ENCODE results near the gene C6orf62. TPM values are rescaled to one million over a fixed set of nuclear protein-coding genes. Genes with fewer than 3 reads are reported as not detected.

Gene C6orf62
- total and polyA plus RNA-seq, 2 experiments from 2014 or later = 66.7 to 79.9 TPM

- Histone ChIP-seq H3K4me2 (no peak overlapping the region), H3K27ac (ENCODE audit: low read depth) (no peak overlapping the region), H3K36me3 (ENCODE audit: insufficient read depth) (no peaks in the 10 kb centered on the region), H4K20me1 (replicated peaks; ENCODE audit: insufficient read depth) (no peaks in the 10 kb centered on the region), H3K27me3 (ENCODE audit: insufficient read depth) (no peaks in the 10 kb centered on the region), H3K9me2 (ENCODE audit: insufficient read depth) (peaks cover 6% of the 10 kb centered on the region), H3K4me1 (ENCODE audit: insufficient read depth) (peaks cover 4% of the 10 kb centered on the region; the same call in 1 of the 2 replicates), H3K79me2 (replicated peaks; ENCODE audit: insufficient read depth) (no peaks in the 10 kb centered on the region), H3K4me3 (no peak overlapping the region), H3F3A (replicated peaks; ENCODE audit: low read depth) (0 out of 2 replicates have a peak, but pooled peaks cover 2% of the 10 kb centered on the region), H2AFZ (no peak overlapping the region)
- peaks cover 1% of the 10 kb centered on the region for H3K27me3 Mint-ChIP-seq (ENCODE audit: insufficient read depth, low read depth, poor library complexity)
- ATAC-seq = no peak
- TF ChIP-seq ETS1 (IDR thresholded peaks at IDR 0.05) = no peak
- TF ChIP-seq REST (IDR thresholded peaks at IDR 0.05; ENCODE audit: unreplicated experiment) = no peak
- no peak for TF ChIP-seq ZNF114 (CRISPR knock-in tag; IDR thresholded peaks at IDR 0.05)
- no peak for TF ChIP-seq CREB1 (CRISPR knock-in tag; IDR thresholded peaks at IDR 0.05; ENCODE audit: low read depth)
- TF ChIP-seq ZNF462 (CRISPR knock-in tag; IDR thresholded peaks at IDR 0.05) = no peak
- no peak for TF ChIP-seq EZH2phosphoT487 (IDR thresholded peaks at IDR 0.05; ENCODE audit: unreplicated experiment)
- no peak for TF ChIP-seq NANOG (IDR thresholded peaks at IDR 0.05; ENCODE audit: borderline replicate concordance)
- TF ChIP-seq STAT1 (IDR thresholded peaks at IDR 0.05; ENCODE audit: unreplicated experiment) = no peak
- no peak for TF ChIP-seq ZNF331 (CRISPR knock-in tag; IDR thresholded peaks at IDR 0.05; ENCODE audit: low read depth)
- no peak for TF ChIP-seq JUNB (IDR thresholded peaks at IDR 0.05; ENCODE audit: unreplicated experiment)
- no peak for TF ChIP-seq EZH2 (IDR thresholded peaks at IDR 0.05; ENCODE audit: low read depth, unreplicated experiment)
- TF ChIP-seq CTCF (conservative IDR thresholded peaks at IDR 0.05; ENCODE audit: low read depth in 2 of 2) = no peak
- no peak for TF ChIP-seq POLR2AphosphoS5 (IDR thresholded peaks at IDR 0.05; ENCODE audit: low read depth)
- peaks cover 6% of the 10 kb centered on the region; the same call in 1 of the 3 replicates for H3K9me3 Mint-ChIP-seq
- no peaks in the 10 kb centered on the region for H3K4me1 Mint-ChIP-seq
- no peak overlapping the region for H3K4me3 Mint-ChIP-seq
- no peak overlapping the region for H3K27ac Mint-ChIP-seq
- H3K36me3 Mint-ChIP-seq (ENCODE audit: low read depth) = no peaks in the 10 kb centered on the region
- DNase-seq (ENCODE audit: low spot score) = no peak
These were observed 33.5 kb upstream of the C6orf62 start for GRCh38 chr6:24752503-24752902.
